Measurements from ENCODE around the gene PIMREG.
A peak's percentile ranks its signal among the peaks of the same experiment; 100 is the strongest.

PIMREG gene, protein sequence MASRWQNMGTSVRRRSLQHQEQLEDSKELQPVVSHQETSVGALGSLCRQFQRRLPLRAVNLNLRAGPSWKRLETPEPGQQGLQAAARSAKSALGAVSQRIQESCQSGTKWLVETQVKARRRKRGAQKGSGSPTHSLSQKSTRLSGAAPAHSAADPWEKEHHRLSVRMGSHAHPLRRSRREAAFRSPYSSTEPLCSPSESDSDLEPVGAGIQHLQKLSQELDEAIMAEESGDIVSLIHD

DNA sequence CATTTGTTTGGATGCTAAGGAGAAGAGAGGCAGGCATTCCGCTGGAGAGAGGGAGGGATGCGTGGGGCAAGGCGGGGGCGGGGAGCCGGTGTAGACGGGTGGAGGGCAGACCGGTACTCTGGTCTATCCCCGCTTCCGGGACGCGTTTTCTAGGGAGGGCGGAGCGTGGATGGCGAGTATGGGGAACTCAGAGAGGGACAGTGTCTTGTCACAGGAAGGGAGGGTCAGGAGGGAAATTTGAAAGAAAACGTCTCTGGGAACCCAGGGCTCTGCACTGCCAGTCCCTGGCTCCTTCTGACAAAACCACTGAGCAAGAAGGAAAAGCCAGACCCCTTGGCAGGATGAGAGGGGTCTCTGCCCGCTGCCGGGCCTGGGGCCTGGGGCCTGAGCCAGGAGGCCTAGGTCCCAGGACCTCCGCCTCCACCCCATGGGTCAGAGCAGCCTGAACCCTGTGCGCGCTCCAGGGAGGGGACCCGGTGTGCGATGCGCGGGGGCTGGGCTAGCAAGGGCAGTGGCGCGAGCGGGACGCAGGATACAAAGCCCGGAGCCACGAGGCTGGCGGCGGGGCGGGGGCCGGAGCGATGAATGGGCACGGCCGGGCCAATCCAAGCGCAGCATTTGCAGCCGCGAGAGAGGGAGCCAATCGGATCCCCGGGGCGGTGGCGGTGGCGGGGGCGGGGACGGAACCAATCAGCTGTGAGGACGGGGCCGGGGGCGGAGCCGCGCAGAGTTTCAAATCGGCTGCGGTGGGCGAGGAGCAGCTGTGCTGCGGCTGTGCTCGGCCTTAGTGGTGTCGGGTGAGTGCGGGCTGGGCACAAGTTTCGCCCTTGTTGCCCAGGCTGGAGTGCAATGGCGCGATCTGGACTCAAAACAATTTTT is at the start of gene PIMREG:
Gene PIMREG (plus strand): TSS at position 764 of the 879 bp plus-strand sequence. CDS start 656 bp downstream, outside the sequence.
- FAIRE-seq: peak; percentile 85
- DNase-seq (ENCODE audit: low spot score): peak; percentile 96

DNA sequence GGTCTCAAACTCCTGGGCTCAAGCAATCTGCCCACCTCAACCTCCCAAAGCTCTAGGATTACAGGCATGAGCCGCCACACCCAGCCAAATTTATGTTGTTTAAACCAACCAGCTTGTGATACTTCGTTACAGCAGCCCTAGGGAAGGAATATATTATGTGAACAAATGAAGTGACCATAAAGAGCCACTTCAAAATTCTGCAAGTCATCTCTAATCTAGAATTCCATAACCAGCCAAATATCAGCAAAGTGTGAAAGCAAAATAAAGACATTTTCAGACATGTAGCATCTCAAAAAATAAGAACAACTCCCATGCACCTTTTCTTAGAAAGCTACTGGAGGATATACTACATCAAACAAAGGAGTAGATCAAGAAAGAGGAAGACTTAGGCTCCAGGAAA is 45.3 kb upstream of the PIMREG start:
- no peak for FAIRE-seq
- DNase-seq (ENCODE audit: low spot score): no peak

DNA sequence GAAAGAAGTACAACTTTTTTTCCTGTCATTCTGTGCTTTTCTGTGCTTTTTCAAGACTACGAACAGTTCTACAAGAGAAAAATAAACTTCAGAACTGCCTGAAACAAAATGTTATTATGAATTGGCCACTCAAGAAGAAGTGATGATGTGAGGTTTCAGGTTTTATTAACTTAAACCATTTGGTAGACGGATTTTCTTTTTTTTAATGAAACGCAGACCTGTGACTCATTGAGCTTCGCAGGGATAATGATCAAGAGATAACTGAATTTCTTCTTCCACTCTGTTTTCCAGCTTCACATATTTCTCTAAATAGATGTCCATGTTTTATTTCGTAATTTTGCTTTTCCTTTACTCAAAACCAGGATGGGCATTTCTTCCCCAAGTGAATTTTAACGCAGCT is 42.0 kb upstream of the PIMREG start:
- FAIRE-seq (no peak), DNase-seq (ENCODE audit: low spot score) (no peak)

DNA sequence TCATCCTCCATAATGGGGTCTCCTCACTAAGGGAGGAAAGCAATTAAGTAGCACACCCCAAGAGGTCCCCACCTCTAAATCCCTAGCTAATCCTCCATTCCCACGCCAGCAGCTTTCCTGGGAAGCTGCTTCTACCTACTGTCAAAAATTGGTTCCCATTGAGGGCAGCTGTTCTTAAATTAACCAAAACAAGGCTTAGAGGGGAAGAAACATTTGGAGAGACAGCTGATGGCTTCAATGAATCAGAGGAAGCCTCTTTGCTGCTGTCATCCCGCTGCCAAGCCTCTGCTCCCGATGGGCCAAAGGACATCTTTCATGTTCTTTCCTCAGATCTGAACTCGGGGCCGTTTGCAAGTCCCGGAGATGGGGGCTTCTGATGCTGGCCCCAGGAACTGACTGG is 36.0 kb upstream of the PIMREG start:
- DNase-seq (ENCODE audit: low spot score) (no peak), FAIRE-seq (no peak)

DNA sequence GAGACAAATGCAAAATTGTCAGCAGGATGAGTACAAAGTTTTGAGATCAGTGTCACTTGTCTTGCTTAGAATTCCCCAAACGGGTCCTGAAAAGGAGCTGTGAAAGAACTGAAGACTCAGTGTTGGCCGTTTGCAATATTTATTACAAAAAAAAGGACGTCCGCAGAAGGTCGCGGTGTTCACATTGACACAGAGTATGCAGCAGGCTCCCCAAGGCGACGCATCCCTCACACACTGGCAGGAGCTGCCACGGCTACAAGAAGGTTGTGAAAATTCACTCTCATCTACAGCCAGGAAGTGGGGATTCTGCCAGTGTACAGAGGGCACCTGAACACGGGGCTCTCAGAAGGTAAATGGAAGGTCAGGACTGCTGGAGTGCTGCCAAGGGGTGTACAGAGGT is 35.5 kb upstream of the PIMREG start:
- DNase-seq (ENCODE audit: low spot score) (no peak), FAIRE-seq (no peak)

DNA sequence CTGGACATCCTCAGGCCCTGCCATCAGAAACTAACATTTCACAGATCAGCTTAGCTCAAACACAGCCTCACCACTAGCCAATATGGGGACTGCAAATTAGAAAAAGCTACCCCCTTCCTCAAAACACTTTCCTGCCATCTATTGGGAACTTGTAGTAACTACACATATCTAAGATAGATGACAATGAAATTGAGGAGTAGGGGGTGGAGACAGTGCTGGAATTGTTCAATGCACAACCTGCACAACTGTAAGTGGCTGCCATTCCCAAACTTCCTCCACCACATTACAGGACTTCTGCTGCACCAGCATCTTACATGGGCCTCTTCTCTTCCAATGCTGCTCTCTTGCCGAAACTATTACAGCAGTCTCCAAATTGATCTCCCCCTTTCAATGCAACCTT is 31.2 kb upstream of the PIMREG start:
- DNase-seq (ENCODE audit: low spot score) (peak; percentile 46), FAIRE-seq (no peak)

DNA sequence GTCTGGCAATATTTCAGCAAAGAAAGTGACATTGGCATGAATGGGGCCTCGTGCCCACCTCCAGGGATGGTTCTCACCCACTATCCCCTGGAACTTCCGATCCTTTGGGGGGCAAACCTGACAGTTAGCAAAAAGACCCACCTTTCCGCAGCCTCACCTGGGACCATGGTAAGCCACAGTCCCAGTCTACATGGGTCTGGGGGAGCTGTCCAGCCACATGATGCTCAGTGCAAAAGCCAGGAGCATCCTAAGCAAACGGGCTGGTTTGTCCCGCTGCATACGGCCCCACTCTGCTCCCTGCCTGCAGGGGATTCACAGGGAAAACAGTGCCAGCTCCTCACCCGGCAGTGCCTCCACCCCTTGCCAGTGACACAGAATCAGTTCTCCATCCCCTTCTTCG is 28.6 kb upstream of the PIMREG start:
- no peak for DNase-seq (ENCODE audit: low spot score)
- FAIRE-seq: no peak

DNA sequence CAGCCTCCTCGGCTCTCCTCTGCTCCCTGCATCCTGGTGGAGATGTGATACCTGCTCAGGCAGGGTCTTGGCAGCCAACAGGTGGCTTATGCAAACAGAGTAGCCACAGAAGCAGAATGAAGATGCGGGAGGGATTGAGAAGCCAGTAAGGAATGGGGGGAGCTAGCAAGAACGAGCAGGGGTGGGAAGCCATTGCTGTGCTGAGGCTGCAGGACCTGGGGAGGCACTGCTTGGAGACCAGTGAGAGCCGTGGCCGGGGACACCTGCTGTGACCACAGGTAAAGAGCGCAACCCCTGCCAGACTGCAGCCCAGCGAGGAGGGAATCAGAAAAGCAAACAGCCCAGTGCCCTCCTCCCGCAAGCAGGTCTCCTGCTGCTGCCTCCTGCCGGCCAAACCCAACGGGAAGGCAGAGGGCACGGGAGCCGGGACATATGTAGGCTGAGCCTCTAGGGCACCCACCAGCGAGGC is 24.0 kb upstream of the PIMREG start:
- FAIRE-seq (no peak), DNase-seq (ENCODE audit: low spot score) (no peak)

DNA sequence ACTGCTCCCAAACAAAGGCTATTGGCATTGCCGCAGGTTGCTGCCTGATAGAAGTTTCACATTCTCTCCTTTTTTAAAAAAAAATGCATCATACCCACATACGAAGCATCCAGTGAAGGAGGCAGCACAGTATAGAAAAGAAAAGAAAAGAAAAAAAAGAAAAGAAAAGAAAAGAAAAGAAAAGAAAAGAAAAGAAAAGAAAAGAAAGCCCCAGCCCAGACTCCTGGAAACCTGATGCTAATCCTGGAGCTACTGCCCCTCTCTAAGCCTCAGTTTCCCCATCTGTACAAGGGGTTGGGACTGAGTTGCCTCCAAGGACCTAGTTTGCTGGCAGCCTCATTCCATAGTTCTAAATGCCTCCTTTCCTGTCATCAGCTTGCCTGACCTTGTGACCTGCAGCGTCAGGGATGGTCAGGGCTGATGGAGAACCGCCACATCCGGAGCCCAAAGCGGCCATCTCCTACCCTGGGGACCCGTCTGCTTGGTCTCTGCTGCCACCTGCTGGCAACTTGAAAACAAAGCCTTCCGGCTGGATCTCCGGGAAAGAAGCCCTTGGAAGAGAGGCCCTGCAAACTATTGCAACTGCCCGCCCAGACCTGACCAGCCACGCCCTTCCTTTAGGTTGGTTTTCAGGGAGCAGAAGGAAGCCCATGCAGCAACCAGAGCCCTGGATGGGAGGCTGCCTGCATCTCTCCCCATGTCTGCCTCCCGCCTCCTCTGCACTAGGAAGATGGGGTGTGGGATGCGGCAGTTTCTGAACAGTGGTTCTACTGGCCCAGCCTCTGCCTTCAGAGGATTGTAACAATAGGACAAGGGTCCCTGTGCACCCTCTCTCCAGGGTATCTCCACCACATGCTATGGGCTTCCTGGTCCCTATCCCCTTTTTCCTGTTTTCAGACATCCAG is 22.3 kb upstream of the PIMREG start:
- FAIRE-seq (no peak), DNase-seq (ENCODE audit: low spot score) (peak; percentile 77)

DNA sequence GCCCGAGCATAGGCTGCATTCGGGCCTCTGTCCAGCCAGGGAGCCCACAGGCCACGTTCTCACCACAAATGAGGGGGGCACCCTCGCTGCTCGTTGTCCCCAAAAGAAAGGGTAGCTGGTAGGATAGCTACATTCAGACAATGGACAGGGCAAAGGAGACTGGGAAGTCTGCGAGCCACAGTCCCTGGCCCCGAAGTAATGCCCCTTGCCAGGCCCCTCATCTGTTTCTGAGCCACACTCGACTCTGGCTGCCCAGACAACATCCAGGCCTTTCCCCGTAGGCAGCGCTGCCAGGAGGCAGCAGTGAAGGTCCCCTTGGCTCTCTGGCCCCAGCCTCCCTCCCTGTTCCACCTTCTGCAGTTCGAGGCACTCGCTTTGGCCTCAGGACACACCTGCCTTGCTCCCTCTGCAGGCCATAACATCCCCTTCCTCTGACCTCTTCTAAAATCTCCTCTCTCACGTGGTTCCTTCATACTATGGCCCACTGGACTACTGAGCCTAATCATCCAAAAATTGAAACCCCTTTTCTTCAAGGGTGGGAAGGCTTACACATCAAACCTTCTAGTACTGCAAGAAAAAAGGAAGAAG is 21.5 kb upstream of the PIMREG start:
- no peak for FAIRE-seq
- no peak for DNase-seq (ENCODE audit: low spot score)

DNA sequence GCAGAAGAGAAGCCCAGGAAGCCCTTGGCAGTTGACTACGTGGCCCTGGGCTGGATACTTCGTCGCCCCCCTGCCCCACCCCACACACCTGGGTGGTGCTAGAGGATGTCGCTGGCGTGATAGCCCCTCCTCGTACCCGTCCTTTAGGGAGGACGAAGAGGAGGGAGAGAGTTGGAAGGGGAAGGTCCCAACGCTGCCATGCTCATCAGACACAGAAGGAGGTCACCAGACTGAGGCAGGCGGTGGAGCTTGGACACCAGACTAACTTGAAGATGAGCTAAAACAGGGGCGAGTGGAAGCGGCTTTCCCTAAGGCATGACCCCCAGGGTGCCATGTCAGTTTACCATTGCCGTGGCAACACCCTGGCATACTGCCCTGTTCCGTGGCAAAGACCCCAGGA is 20.3 kb upstream of the PIMREG start:
- DNase-seq (ENCODE audit: low spot score): no peak
- no peak for FAIRE-seq

DNA sequence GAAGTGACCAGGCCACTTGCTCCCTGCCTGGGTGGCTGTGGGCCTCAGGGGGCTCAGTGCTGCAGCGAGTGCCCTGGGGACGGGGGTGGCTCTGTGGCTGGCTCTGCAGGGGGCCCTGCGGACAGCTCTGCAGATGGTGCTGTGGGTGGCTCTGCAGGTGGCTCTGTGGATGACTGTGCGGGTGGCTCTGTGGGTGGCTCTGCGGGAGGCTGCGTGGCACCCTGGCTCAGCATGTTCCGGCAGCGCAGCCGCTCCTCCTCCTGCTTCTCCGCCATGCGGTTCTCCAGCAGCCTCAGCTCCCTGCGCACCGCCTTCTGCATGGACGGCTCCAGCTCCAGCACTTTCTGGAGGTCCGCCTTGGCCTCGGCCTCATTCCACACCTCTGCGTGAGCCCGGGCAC is 18.8 kb upstream of the PIMREG start:
- FAIRE-seq: no peak
- no peak for DNase-seq (ENCODE audit: low spot score)

DNA sequence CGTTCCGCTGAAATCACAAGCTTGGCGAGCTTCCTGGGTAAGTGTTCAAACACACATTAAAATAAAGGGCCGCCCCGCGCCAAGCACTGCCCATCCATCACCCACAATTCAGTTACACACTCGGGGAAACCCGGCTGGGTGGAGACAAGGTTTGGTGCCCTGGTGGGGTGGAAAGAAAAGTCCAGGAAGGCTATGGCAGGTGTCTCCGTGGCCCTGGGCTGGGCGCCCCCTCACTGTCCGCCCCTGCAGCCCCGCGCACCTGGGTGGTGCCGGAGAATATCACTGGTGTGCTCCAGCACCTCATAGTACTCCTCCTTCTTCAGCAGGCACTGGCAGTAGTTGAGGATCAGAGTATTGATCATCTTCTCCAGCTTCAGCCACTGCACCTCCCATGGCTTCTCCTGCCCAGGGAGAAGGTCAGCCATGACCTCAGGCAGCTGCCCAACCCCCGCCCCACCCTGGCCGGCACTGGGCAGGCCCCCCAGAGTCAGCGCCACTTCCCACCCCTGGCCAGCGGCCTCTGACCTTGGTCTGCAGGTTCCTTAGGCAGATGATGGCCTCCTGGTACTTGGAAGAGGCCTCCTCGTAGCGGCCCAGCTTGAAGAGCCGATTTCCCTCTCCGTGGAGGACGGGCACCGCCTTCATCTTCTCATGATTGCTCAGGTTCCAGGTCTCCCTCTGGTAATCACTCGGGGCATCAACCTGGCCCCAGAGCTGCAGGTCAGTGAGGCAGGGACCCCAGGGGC is 17.7 kb upstream of the PIMREG start:
- FAIRE-seq: no peak
- no peak for DNase-seq (ENCODE audit: low spot score)

DNA sequence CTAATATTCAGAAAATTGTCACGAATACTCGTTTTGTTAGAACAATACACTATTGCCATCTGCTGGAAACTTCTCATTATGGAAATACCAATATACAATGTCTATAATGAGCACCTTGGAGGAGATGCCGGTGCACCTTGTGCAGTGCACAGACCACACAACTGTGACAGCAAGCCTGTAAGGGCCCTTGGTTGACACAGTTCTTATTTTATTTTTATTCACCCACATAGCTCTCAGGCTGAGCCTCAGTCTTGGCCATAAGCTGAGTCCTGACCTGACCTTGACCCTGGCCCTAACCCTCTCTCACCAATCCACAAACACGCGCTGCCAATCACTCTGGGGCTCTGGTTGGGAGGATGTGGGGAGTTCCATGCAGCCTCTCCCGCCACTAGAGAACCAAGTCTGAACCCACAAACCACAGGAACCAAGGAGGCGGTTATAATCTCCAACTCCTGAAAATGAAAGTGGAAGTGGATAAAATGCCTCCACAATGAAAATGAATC is 16.9 kb upstream of the PIMREG start:
- FAIRE-seq: no peak
- DNase-seq (ENCODE audit: low spot score): no peak

DNA sequence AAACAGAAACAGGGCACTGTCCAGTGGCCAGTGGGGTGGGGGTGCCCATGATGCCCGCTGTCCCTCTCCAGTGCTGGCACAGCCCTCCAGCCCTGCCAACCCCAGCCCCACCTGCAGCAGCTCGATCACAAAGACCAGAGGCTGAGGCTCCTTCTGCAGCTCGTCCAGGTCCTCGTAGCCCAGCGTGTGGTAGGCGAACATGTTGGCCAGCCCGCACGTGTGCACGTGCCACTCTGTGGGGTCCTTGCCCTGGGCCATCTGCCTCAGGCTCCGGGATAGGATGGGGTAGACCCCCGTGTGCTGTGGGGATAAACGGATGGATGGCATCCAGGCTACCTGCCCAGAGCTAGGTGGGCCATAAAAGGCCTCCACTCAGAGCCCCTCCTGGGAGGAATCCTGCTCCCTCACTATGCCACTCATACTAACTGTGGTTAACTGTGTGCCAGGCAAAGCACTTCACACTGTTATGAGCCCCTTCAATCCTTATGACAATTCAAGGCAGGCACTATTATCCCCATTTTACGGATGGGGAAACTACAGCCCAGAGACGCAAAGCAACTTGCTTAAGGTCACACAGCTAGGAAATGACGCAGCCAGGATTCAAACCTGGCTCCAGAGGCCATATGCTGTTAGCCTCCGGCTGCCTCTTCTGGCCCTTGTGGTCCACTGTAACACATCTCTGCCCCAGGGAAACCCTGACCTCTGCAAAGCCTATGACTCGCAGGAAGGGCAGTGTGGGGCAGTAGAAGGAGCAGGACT is 15.9 kb upstream of the PIMREG start:
- DNase-seq (ENCODE audit: low spot score): no peak
- no peak for FAIRE-seq

DNA sequence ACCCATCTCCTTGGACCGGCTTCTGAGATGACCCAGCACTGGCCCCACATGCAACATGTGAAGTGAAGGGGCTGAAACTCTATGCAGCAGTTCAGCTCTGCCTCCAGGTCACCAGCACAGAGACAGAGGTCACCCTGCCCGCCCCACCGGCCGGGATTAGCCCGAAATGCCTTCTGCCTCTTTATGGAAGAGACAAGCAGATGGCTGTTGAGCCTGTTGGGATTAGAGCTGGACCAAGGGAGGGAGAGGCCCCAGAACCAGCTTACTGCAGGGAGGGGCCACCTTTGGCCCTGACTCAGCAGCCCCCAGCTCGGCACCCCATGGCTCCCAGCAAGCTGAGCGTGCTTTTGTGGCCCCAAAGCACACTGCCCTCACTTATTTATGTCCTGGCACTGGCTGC is 15.0 kb upstream of the PIMREG start:
- DNase-seq (ENCODE audit: low spot score): no peak
- FAIRE-seq: no peak

DNA sequence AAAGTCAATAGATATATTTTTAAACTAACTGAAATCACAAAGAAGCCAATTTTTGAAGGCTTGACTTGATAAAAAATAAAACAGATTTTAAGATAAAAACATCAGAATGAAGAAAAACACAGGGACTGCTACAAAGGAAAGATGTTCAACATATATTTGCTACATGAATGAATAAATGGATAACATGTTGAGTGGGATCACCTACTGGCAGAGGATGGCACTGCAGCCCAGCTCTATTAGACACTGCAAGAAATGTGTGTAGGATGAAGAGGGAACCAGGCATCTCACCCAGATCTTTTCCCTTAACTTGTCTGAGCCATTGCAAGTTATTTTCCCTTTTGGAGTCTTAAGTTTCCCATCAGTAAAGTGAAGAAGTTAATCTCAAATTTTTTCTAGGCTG is 13.5 kb upstream of the PIMREG start:
- no peak for FAIRE-seq
- no peak for DNase-seq (ENCODE audit: low spot score)

DNA sequence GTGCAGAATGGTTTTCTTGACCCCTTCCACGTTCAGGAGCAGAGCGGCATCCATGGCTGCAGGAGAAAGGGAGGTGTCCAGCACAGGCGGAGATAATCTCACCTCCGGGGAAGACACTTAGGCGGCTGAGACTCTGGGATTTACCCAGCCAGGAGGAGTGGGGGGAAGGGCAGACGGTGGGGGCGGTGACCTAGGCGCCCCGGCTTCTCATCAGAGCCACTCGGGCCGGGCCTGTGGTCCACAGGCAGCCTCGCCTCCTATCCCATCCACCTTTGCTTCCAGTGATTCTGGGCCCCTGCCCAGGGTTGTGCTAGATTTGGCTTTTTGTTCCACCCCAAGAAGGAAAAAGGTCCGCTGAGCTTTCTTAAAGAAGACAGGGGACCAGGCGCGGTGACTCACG is 9.2 kb upstream of the PIMREG start, which contains the start of gene AIPL1:
Gene AIPL1 (minus strand): TSS at position 71 of the 400 bp plus-strand sequence. CDS start 17 bp downstream, at position 54.
- DNase-seq (ENCODE audit: low spot score): no peak
- no peak for FAIRE-seq

DNA sequence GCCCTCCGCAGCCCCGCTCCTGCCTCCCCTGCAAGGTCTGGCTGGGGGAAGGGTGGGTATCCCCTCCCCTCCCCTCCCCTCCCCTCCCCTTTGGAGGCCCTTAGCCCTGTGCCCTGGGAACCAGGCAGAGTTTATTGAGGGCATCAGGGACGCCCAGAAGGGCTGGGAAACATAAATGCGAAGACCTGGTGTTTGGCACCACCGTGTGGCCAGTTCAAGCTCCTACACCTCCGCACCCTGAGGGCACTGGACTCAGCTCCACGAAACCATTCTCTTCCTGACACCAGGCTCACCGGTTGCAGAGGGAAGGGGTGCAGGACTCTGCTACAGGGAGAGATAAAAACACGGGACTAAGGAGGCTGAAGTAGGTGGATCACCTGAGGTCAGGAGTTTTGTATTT is 8.3 kb upstream of the PIMREG start:
- no peak for FAIRE-seq
- peak; percentile 72 for DNase-seq (ENCODE audit: low spot score)

DNA sequence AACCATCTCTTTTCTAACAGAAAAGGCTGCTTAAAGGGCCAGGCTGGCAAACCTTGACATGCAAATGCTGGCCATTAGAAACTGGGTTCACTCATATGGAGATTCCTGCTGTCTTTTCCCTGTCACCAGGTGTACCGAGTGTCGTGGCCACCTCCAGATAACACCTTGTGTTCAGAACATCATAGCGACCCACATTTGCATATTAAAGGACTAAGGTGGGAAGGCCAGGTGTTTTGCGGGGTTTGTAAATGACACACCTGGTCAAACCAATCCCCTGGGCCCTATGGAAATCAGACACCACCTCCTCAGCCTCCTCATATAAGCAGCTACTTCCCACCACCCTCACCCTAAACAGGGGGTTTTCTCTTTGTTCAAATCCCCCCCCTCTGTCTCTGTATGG is 6.8 kb upstream of the PIMREG start:
- no peak for FAIRE-seq

More for the DNA sequence above, 6.8 kb upstream of the PIMREG start:
- no peak for DNase-seq (ENCODE audit: low spot score)
